Fibroblast of lung (primary cell): Measurements from ENCODE around the gene OPN3. TPM values are rescaled to one million over a fixed set of nuclear protein-coding genes. Genes with fewer than 3 reads are reported as not detected.

Source experiments
- DNase-seq, 2 donors: peaks; one replicate each; pipeline versions ENCODE4 v3.0.0 to v3.0.0-alpha.2; 2010; ENCODE audit warnings: low read depth in 2 of 2
- H2AFZ ChIP-seq: 2 replicates; pipeline ENCODE4 v1.5.1; 2012; ENCODE audit warnings: low read length, control low read depth, inconsistent platforms
- H3K27ac ChIP-seq: 2 replicates; pipeline ENCODE4 v1.5.1; 2011; ENCODE audit warnings: low read length, control low read depth; ENCODE audit not compliant: insufficient read depth
- H3K27me3 ChIP-seq: 2 replicates; pipeline ENCODE4 v1.5.1; 2011; ENCODE audit warnings: mild to moderate bottlenecking, low read length; ENCODE audit not compliant: control insufficient read depth, insufficient read depth
- H3K36me3 ChIP-seq: 2 replicates; pipeline ENCODE4 v1.5.1; 2011; ENCODE audit warnings: low read length; ENCODE audit not compliant: control insufficient read depth, insufficient read depth
- H3K4me1 ChIP-seq: 2 replicates; pipeline ENCODE4 v1.5.1; 2011; ENCODE audit warnings: low read length; ENCODE audit not compliant: control insufficient read depth, insufficient read depth; ENCODE audit errors: extremely low read depth
- H3K4me2 ChIP-seq: 2 replicates; pipeline ENCODE4 v1.5.1; 2011; ENCODE audit warnings: low read length, control low read depth; ENCODE audit not compliant: insufficient read depth; ENCODE audit errors: extremely low read depth
- H3K4me3 ChIP-seq, 4 experiments: fragments of 200-600 bp in 1 of 4; sonication (generic) in 1 of 4; replicated peaks in 1 of 4; 2 replicates each; pipeline ENCODE4 v1.5.1; 2011 to 2016; ENCODE audit warnings: low read length in 4 of 4, low read depth in 3 of 4, mild to moderate bottlenecking in 3 of 4, control low read depth in 2 of 4, inconsistent platforms in 1 of 4, mixed read lengths in 1 of 4; ENCODE audit not compliant: insufficient read depth in 1 of 4; ENCODE audit errors: control extremely low read depth in 1 of 4
- H3K79me2 ChIP-seq: 2 replicates; pipeline ENCODE4 v1.5.1; 2012; ENCODE audit warnings: mild to moderate bottlenecking, low read length, inconsistent platforms; ENCODE audit not compliant: control insufficient read depth, insufficient read depth
- H3K9ac ChIP-seq: 2 replicates; pipeline ENCODE4 v1.5.1; 2011; ENCODE audit warnings: mild to moderate bottlenecking, low read length, control low read depth; ENCODE audit not compliant: insufficient read depth
- H3K9me3 ChIP-seq: 2 replicates; pipeline ENCODE4 v1.5.1; 2012; ENCODE audit warnings: low read depth, low read length; ENCODE audit not compliant: control insufficient read depth, insufficient read depth
- H4K20me1 ChIP-seq: 2 replicates; pipeline ENCODE4 v1.5.1; 2011; ENCODE audit warnings: low read length; ENCODE audit not compliant: control insufficient read depth, insufficient read depth; ENCODE audit errors: extremely low read depth
- CTCF ChIP-seq, 2 donors: IDR thresholded peaks in 1 of 2; conservative IDR thresholded peaks in 1 of 2; 1 replicate in 1 of 2; 2 replicates in 1 of 2; pipeline ENCODE4 v1.5.1; 2011 to 2012; ENCODE audit warnings: low read length in 2 of 2, control low read depth in 1 of 2, inconsistent platforms in 1 of 2, low read depth in 1 of 2, mild to moderate bottlenecking in 1 of 2
- EZH2 ChIP-seq: IDR thresholded peaks from 2 replicates; pipeline ENCODE4 v1.5.1; 2012; ENCODE audit warnings: low read length, control low read depth, mild to moderate bottlenecking; ENCODE audit errors: missing control alignments
- polyA plus RNA-seq, 2 donors: library from polyadenylated mRNA; depleted of rRNA in 1 of 2; stranded (reverse) in 1 of 2; unstranded in 1 of 2; fragments of >200 nt; gene quantifications; 2 replicates each; pipeline ENCODE4 v1.2.1, GENCODE V29; 2011 to 2012; ENCODE audit warnings: missing spikeins in 1 of 2
- total RNA-seq: library from RNA; depleted of rRNA; stranded (reverse); fragments of >200 nt; gene quantifications from 2 replicates; pipeline ENCODE4 v1.2.1, GENCODE V29; 2014

OPN3 gene
- total and polyA plus RNA-seq, 2 donors (not counting 1 experiment from before 2014, with no cell fraction given), result 32.5 to 58.9 TPM

DNA sequence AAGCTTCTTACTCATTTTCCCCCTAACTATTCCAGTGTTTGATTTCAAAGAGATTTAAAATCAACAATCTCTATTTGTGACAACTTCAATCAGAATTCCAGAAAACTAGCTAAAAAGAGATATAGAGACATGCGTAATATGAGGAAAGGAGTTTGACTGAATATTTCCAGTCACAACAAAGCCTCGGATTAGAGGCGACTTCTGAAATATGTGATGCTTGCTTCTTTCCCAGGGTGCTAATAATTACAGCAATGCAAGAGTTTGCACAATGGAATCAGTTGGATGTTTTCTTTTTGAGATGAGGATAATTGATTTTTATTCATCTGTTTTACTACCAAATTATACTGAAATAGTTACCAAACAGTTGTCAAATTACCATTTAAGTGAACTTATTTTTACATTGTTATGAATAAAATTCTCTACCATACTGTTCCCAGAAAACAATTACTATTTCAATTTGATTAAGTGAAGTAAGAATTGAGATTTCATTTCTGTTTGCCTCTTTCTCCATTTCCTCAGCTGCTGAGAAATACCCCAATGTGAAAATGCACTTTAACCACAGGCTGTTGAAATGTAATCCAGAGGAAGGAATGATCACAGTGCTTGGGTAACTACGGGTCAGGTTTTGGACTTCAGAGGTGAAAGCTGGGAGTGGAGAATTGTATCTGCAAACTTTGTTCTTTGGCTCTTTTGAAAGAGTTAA, 79.9 kb downstream of the OPN3 start:
- H3K9me3 ChIP-seq, result no peaks in the 10 kb centered on the region
- no peak overlapping the region for H3K4me2 ChIP-seq
- H3K4me1 ChIP-seq, result no peaks in the 10 kb centered on the region
- no peaks in the 10 kb centered on the region for H4K20me1 ChIP-seq
- no peaks in the 10 kb centered on the region for H3K79me2 ChIP-seq
- H3K36me3 ChIP-seq, result no peaks in the 10 kb centered on the region
- no peaks in the 10 kb centered on the region for H3K27me3 ChIP-seq
- no peak overlapping the region for H3K9ac ChIP-seq
- H3K27ac ChIP-seq, result no peak overlapping the region
- no peak overlapping the region for H2AFZ ChIP-seq
- no peak overlapping the region for H3K4me3 ChIP-seq
- no peak for DNase-seq
- TF ChIP-seq CTCF (conservative IDR thresholded peaks at IDR 0.05 in 1 of 2, IDR thresholded peaks at IDR 0.05 in 1 of 2; ENCODE audit: low read depth in 1 of 2, low read length in 2 of 2), result no peak
- no peak for TF ChIP-seq EZH2

DNA sequence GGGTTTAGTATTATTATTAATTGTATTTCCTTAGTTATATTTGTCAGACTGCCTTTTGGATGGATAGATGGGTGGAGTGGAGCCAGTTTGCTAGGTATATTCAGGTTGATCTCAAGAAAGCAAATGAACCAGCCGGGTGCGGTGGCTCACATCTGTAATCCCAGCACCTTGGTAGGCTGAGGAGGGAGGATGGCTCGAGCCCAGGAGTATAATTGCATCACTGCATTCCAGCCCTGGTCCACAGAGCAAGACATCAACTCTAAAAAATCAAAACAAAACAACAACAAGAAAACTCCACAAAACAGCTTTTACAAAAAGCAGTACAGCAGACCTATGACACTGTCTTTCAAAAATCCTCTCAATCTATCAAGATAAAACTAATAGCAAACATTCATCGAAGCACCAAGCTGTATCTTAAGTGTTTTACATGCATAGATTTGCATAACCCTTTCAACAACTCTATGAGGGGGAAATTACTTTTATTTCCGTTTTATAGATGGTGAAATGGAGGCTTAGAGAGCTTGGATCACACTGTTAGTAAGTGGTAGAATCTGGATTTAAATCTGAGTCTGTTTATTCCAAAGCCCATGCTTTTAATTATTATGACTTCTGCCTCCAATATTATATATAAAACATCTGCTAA, 82.5 kb downstream of the OPN3 start:
- Histone ChIP-seq H4K20me1 (no peaks in the 10 kb centered on the region), H3K27ac (no peak overlapping the region), H3K9me3 (no peaks in the 10 kb centered on the region), H3K36me3 (no peaks in the 10 kb centered on the region), H3K4me3 (no peak overlapping the region), H2AFZ (no peak overlapping the region), H3K4me2 (no peak overlapping the region), H3K27me3 (no peaks in the 10 kb centered on the region), H3K4me1 (no peaks in the 10 kb centered on the region), H3K9ac (no peak overlapping the region), H3K79me2 (no peaks in the 10 kb centered on the region)
- DNase-seq, result no peak
- TF ChIP-seq EZH2, result no peak
- TF ChIP-seq CTCF (conservative IDR thresholded peaks at IDR 0.05 in 1 of 2, IDR thresholded peaks at IDR 0.05 in 1 of 2; ENCODE audit: low read depth in 1 of 2, low read length in 2 of 2), result no peak

DNA sequence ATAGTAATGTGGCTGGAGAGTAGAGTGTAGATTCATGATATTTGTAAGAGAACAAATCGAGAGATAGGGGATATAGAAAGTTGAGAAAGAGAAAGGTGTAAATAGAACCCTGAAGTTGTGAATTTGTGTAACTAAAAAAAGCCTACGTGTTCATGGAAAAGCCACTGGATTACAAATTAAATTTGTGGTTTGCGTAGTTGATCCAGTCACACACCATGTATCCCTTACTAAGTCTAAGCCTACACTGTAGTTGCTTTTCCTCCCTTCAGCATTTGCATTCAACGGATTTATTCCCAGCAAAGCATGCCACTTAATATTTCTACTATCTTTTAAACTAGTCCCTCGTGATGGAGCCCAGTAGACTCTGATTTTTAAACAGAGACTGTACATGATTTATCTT, 83.1 kb downstream of the OPN3 start:
- no peaks in the 10 kb centered on the region for H3K9me3 ChIP-seq
- H3K4me3 ChIP-seq, result no peak overlapping the region
- no peaks in the 10 kb centered on the region for H4K20me1 ChIP-seq
- no peak overlapping the region for H3K4me2 ChIP-seq
- no peaks in the 10 kb centered on the region for H3K36me3 ChIP-seq
- H2AFZ ChIP-seq, result no peak overlapping the region
- DNase-seq, result no peak
- no peaks in the 10 kb centered on the region for H3K27me3 ChIP-seq
- H3K4me1 ChIP-seq, result no peaks in the 10 kb centered on the region
- H3K79me2 ChIP-seq, result no peaks in the 10 kb centered on the region
- no peak overlapping the region for H3K27ac ChIP-seq
- no peak overlapping the region for H3K9ac ChIP-seq
- TF ChIP-seq CTCF (conservative IDR thresholded peaks at IDR 0.05 in 1 of 2, IDR thresholded peaks at IDR 0.05 in 1 of 2; ENCODE audit: low read depth in 1 of 2, low read length in 2 of 2), result no peak
- TF ChIP-seq EZH2, result no peak
